Amniotic epithelial cell (primary cell): ENCODE data around the gene TUFT1.
"Not testable (repeated sequence)": the region's sequence is repeated elsewhere in the genome, so short reads cannot be mapped to it uniquely, and the experiment has no call there.

ENCODE experiments used
- DNase-seq: peaks from one replicate; pipeline ENCODE4 v3.0.0-alpha.2; 2010; ENCODE audit warnings: low read depth

The TUFT1 gene

DNA sequence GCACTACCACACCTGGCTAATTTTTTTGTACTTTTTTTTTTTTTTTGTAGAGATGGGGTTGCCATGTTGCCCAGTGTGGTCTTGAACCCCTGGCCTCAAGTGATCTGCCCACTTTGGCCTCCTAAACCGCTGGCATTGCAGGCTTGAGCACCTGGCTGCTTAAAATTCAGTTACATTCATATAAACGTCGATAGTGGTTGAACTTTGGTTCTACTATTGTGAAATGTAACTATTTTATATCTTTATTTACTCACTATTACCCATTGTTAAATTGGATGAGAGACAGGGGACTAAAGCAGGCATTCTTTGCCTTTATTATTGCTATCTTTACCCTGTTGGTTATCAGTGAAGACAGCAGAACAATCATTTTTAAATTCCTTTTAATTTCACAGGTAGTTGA lies 77.9 kb downstream of the TUFT1 start:
- DNase-seq: no peak

- no peak for DNase-seq
Measured at GRCh38 chr1:151618470-151618869, 78.4 kb downstream of the TUFT1 start.

GRCh38 chr1:151618996-151619395 lies 78.9 kb downstream of the TUFT1 start:
- DNase-seq: not testable (repeated sequence)

DNA sequence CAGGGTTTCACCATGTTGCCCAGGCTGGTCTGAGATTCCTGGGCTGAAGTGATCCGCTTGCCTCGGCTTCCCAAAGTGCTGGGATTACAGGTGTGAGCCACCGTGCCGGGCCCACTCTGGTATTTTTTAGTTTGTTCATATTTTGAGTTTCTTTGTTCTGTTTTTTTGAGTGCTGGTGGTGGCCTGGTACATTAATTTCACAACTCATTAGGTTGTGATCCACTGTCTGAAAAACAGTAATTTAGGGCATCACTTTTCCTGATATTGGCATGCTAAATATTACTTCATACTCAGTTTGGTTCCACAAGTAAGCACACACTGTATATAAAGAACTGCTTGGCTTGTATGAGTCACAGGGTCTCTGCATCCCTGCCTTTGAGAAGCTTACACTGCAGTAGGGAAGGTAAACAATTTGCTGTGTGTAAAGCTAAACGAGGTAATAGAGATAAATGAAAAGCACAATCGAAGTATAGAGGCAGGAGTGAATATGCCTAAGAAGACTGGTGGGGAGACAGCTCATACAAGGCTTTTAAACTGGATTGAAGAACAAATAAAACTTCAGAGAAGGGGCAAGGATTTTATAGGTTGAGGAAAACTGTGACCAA lies 79.5 kb downstream of the TUFT1 start:
- peak; percentile 74 for DNase-seq

- DNase-seq: peak; percentile 46
Measured at GRCh38 chr1:151620286-151620685, 80.2 kb downstream of the TUFT1 start.

DNA sequence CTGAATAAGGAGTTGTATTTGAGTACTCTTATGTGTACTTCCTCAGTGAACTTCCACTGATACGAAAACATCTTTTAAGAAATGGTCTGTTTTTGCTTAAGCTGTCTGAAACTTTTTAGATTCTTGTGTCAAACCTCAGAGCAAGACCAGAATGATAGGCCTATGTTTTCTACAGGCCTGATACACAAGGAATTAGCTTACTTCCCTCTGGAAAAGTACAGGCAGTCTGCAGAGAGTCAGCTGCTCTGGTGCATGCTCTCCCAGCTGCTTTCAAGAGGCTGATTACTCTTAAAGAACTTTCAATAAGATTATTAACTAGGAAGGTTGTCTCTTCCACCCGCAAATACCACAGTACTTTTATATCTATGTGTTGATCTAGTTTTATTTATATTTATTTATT lies 81.2 kb downstream of the TUFT1 start:
- peak; percentile 51 for DNase-seq

DNA sequence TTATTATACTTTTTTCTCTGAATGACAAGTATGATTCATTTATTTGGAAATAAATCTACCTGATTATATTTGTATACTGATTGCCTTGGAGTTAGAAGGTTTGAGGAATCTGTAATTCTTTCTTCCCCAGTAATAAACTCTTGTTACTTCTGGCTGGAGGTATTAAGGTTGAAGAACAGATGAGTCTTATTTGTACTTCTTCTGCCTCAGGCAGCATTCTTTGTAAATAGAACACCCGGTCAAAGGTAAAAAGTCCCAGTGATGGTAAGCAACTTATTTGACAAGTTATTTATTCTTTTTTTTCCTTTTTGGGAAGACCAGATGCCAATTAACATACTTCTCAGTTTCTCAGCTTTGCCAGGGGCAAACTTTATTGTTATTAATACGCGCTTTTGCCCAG lies 84.7 kb downstream of the TUFT1 start:
- no peak for DNase-seq

GRCh38 chr1:151626740-151627334 lies 86.7 kb downstream of the TUFT1 start:
- no peak for DNase-seq

GRCh38 chr1:151629278-151629677 lies 89.2 kb downstream of the TUFT1 start:
- no peak for DNase-seq
